NCI-H526 treated with DMSO at 0.1 percent for 48 hours (cell line): ENCODE measurements around the gene CALHM4.
A peak's percentile ranks its signal among the peaks of the same experiment; 100 is the strongest.

Experiments used
- DNase-seq: peaks from one replicate; lab custom pipeline; 2025; lab: John Stamatoyannopoulos, UW

CALHM4 gene

DNA sequence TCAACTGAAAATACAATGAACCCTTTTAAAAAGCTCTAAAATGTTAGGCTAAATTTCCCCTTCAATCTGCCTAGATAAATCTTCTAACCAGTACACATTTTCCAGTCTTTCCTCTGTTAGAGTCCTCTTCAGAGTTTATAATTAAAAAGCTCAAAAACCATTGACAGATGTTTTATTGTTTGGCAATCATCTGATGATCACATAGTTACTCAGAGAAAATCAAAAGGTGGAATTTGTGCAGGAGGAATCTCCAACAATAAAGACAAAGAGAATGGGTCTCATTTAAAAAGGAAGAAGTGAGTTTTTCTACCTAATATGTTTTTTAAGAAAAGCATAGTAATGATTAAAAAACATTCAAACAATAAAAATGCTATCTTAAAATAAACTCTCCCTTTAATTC, 11.1 kb upstream of the CALHM4 start:
- DNase-seq: no peak

DNA sequence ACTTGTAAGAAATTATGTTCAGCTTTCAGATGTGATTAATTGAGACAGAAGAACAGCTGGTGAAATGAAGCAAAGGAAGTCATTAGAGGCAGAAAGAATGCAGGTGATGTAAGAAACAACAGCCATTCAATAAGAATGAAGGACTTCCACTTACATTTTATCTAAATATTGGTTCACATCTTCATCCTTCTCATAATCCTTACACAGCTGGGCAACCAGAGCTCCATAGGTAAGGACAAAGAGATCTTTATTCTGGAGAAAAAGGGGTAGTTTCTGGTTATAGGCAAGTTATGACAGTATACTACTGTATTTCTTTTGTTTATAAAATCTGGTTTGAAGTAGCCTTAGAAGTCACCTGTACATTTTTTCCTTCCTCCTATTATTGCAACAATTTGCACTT, 10.4 kb upstream of the CALHM4 start:
- no peak for DNase-seq

DNA sequence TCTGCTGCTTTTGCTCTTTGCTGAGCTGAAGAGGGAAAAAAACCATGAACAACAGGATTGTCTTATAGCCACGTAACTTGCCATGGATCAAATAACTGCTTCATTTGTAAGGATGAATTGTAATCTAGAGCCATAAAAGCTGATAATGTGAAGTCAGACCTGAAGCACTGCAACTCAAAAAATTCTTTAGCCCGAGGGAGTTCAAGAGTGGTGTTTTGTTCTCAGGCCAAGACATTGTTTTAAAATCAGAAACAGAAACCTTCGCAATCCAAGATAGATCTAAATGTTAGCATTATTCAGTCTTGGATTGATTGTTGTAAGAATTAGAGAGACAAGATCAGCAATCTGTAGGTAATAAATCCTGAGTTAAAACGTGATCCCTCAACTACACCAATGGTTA, 7.9 kb upstream of the CALHM4 start, which contains the start of gene TRAPPC3L:
Gene TRAPPC3L, minus strand, starts transcription at position 34 of the 400 bp plus-strand sequence. CDS start 170 bp downstream, outside the sequence.
- DNase-seq: no peak

DNA sequence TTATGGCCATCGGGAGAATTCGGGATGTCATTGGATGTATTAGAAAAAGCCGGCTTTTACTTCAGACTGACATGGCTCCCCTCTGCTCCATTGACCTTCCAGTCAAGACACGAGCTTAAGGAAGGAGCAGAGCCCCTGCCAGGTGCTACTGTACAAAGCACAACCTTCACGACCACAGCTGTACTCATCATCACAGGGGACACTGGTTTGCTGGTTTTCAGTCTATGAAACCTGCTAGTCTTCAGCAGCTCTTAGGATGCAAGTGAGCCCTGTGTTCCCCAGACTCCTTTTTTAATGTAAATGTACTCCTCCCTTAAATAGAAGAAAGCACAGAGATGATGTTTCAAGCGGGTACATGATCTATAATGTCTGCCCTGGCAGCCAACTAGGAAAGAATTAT, 6.2 kb upstream of the CALHM4 start:
- no peak for DNase-seq

DNA sequence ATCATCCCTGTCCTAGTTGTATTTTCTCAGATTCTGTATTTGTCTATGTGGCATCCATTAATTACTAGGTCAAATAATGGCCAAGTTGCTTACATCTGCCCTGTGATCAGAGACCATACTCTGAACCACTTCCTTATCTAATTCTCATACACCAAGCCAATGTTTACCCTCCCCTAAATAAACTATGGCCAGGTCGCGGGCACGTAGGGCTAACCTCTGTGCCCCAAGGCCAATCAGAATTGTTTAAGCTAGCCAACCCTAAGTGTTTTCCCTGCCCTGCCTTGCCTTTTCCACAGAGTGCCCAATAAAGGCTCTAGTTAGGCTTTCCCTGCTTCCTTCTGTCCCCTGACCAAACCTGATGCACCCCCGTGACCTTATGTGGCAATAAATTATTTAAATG, 2.8 kb upstream of the CALHM4 start:
- DNase-seq: no peak

- DNase-seq: no peak
Measured at GRCh38 chr6:116556065-116556464, 2.5 kb downstream of the CALHM4 start.

- no peak for DNase-seq
Measured at GRCh38 chr6:116556814-116557415, 3.4 kb downstream of the CALHM4 start.

GRCh38 chr6:116557893-116558292, 4.3 kb downstream of the CALHM4 start:
- no peak for DNase-seq

DNA sequence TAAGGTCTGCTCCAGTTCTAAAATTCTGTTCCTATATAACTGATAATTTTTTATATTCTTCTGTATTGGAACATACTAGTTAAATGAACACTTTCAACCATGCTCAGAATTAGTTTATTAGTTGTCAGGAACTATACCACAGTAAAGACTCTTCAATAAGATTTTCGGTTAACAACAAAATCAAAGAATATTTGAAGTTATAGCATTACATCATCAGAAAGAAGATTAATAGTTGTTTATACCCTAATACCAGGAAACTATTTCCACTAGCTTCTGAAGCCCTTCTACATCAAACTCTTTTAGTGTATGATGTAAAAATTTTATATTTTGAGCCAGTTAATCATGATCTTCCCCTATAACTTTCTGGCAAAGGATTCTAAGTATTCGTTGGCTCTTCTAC, 6.6 kb downstream of the CALHM4 start:
- DNase-seq: no peak

- peak; percentile 33 for DNase-seq
Measured at GRCh38 chr6:116561377-116562018, 7.9 kb downstream of the CALHM4 start.

DNA sequence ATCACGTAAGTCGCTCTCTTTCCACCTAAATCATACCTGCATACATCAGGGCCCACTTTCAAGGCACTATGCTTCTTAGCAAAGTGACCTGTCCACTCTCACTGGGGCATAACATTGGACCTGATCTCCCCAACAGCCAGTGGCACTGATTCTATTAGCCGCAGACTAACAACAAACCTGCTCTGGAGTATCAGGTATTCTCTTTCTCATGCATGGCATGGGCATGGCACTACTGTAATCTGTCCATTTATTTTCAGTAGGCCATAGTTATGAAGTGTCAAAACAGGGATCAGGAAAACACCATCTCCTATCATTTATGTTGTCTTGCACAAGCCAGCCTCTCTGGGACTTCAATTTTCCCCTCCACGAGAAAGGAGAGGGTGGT, 8.5 kb downstream of the CALHM4 start:
- no peak for DNase-seq

DNA sequence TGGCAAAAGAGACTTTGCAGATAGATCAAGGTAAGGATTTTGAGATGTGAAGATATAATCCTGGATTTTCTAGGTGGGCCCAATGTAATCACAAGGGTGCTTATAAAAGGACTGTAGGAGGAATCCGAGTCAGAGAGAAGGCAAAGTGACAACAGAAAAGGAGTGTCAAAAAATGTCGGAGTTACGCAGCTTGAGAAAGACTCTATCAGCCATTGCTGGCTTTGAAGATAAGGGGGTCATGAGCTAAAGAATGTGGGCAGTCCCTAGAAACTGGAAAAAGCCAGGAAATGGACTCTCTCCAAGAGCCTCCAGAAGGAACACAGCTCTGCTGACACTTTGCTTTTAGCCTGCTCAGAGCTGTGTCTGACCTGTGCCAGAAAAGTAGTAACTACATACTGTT, 9.1 kb downstream of the CALHM4 start:
- DNase-seq: no peak

- no peak for DNase-seq
Measured at GRCh38 chr6:116563830-116564229, 10.3 kb downstream of the CALHM4 start.

GRCh38 chr6:116564311-116564710, 10.8 kb downstream of the CALHM4 start:
- no peak for DNase-seq

GRCh38 chr6:116564921-116565872, 11.6 kb downstream of the CALHM4 start:
- DNase-seq: no peak

GRCh38 chr6:116568111-116568510, 14.6 kb downstream of the CALHM4 start:
- DNase-seq: no peak

DNA sequence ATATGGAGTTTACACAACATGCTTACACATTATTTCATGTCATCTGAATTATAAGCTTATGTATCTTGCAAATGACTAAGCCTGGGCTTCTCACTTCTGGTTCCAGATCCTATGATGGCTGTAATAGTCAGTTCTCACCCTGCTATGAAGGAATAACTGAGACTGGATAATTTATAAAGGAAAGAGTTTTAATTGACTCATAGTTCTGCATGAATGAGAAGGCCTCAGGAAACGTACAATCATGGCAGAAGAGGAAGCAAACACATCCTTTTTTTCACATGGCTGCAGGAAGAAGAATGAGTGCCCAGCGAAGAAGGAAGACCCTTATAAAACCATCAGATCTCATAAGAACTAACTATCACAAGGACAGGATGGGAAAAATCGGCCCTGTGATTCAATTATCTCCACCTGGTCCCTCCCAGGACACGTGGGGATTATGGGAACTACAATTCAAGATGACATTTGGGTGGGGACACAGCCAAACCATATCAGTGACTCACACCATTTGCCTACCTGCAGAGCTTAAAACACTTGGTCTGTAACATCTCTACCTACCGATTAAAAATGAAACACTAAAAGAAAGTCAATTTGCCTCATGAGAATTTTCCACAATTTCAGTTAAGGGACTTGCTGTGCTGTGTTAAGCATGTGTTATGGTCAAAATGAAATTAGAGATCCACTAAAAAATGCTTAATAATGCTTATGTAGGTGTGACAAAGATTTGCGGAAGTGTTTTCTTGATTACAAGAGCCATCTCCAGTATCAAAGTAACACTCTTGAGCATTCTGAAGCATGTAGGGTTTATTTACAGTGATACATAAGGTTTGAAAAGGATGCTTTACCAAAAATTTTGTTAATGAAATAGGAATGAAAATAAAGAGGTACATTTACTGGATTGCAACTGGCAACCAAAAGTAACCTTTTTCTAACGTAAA, 15.5 kb downstream of the CALHM4 start:
- no peak for DNase-seq

GRCh38 chr6:116570856-116571682, 17.5 kb downstream of the CALHM4 start, which contains the start of gene RWDD1:
Gene RWDD1 (plus strand): TSS chr6:116571504. CDS start chr6:116571583, 79 bp downstream.
- peak; percentile 98 for DNase-seq

- DNase-seq: no peak
Measured at GRCh38 chr6:116571683-116572000, 18.1 kb downstream of the CALHM4 start.

DNA sequence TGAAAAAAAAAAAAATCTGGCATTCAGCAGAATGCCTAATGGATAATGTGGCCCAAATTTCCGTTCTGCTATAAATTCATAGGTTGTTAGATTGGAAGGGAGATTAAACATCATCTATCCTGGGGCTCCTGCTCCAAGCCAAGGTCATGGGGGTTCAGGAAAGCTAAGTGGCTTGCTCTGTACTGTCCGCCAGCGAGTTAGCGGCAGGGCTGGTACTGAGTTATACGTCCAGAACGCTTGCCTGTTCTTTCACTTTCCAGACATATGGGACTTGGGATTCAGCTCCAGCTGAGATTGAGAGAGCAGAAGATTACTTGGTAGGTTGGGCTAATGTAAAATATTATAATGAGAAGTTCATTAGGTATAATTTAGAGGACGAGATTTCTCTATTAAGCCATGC, 18.6 kb downstream of the CALHM4 start:
- DNase-seq: peak; percentile 9

DNA sequence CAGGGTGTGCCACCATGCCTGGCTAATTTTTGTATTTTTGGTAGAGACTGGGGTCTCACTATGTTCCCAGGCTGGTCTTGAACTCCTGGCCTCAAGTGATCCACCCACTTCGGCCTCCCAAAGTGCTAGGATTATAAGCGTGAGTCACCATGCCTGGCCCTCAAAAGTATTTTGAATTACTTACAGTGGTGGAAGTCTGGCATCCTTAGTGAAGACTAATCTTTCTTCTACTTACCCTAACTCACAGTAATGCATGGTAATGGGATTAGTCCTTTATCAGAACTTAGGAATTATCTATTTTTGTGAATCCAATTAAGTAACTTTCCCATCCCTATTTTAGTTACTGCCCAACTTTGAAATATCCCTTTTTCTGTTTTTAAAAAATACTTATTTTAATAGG, 21.7 kb downstream of the CALHM4 start:
- no peak for DNase-seq
